Germinal center (tissue), 1 donor: ENCODE measurements around the gene TCP10L.
"Not testable (repeated sequence)": the region's sequence is repeated elsewhere in the genome, so short reads cannot be mapped to it uniquely, and the experiment has no call there.

ENCODE experiments used
- DNase-seq: peaks from one replicate; pipeline ENCODE4 v3.0.0; 2012; ENCODE audit warnings: mixed read lengths, low spot score

Gene TCP10L

DNA sequence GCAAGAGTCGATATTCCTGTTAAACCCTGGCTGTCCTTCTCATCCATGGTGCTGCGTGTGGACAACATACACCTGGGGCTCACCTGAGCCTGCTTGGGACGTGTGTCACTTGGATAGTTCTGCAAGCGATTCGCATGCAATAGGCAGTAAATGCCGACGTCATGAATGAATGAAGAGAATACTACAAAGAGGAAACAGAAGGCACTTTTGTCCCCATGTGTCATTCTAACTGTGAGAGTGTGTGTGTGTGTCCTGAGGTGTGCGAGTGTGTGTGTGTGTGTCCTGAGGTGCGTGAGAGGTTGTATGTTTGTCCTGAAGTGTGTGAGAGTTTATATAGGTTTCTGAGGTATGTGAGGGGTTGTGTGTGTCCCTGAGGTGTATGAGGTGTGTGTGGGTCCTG, 647 bp upstream of the TCP10L start:
- DNase-seq, result no peak

DNA sequence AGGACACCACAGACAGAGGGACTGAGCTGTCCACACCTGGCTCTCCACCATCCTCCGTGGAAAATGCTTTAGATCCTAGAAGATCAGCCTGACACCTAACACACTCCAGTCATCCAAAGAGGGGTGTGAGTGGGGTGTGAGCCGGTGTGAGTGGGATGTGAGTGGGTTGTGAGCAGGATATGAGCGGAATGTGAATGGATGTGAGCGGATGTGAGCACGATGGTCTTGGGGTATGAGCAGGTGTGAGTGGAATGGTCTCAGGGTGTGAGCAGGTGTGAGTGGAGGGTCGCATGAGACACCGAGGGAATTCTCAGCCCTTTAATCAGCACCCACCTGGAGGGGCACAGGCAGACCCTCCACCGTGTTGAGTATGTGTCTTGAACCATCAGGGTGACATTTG, 851 bp downstream of the TCP10L start:
- DNase-seq, result no peak

GRCh38 chr21:32581732-32582131, 3.6 kb downstream of the TCP10L start:
- DNase-seq, result no peak

GRCh38 chr21:32580949-32581348, 4.4 kb downstream of the TCP10L start:
- DNase-seq, result no peak

DNA sequence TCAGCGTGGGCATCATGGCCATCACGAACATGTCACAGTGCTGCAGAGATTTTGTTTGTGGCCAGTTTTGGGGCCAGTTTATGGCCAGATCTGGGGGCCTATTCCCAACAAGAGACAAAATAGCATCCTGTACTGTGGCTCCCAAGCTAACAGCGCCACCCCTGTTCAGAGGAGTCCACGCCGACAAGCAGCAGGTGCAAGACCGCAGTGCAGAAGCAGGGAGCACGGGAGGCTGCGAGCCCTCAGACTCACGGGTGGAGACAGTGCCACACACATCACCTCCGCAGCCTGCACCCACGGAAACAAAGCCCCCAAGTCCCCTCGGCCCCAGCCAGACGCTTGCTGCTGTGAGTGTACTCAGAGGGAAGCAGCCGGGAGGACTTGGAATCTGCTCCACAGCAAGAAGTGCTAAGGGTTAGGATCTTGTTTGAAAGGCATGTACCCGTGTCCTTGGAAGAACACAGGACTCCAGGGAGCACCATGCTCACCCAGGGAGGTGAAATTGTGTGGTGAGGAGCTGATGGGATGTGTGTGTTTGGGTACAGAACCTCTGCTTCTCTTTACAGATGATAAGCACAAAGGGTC, 7.1 kb downstream of the TCP10L start:
- no peak for DNase-seq

GRCh38 chr21:32576011-32576410, 9.3 kb downstream of the TCP10L start:
- no peak for DNase-seq

DNA sequence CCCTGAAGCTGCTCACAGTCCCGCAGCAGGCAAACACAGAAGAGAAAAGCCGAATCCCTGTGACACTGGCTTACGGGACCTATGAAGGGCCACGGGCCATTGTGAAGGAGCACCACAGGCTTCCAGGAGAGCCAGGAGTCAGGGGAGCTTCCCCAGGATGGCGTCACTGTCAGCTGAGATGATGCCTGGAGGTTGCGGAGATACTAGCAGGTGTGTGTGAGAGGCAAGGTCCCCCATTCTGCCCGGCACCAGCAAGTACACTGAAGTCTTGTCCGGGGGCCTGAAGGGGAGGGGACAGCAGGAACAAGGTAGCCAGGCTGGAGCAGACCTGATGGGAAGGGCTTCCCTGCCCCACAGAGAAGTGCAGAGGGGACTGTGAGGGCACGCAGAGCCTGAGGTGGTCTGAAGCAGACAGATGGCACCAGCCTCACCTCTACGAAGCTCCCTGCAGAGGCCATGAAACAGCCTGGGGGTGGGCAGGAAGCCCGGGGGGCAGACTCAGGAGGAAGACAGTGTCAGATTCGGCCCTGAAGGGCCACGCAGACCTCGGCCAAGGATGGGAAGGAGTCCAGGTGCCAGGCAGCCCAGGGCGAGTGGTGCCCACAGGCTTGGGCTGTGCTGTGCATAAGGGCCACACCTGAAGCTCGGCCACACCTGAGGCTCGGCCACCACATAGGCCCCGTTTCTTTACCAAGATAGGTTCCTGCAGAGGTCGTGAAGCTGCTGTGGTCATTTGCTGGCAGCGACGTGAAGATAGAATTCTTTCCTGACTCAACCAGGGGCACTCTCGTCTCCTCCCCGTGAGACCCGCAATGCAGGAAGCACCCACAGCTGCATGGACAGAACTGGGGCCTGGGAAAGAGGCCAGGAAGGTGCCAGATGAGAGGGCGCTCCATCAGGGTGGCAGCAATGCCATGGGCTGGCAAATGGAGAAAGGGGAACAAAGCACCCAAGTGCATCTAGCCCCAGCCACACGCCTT, 10.1 kb downstream of the TCP10L start:
- no peak for DNase-seq

GRCh38 chr21:32572574-32573420, 12.5 kb downstream of the TCP10L start:
- DNase-seq, result no peak

GRCh38 chr21:32570456-32570855, 14.9 kb downstream of the TCP10L start:
- no peak for DNase-seq

DNA sequence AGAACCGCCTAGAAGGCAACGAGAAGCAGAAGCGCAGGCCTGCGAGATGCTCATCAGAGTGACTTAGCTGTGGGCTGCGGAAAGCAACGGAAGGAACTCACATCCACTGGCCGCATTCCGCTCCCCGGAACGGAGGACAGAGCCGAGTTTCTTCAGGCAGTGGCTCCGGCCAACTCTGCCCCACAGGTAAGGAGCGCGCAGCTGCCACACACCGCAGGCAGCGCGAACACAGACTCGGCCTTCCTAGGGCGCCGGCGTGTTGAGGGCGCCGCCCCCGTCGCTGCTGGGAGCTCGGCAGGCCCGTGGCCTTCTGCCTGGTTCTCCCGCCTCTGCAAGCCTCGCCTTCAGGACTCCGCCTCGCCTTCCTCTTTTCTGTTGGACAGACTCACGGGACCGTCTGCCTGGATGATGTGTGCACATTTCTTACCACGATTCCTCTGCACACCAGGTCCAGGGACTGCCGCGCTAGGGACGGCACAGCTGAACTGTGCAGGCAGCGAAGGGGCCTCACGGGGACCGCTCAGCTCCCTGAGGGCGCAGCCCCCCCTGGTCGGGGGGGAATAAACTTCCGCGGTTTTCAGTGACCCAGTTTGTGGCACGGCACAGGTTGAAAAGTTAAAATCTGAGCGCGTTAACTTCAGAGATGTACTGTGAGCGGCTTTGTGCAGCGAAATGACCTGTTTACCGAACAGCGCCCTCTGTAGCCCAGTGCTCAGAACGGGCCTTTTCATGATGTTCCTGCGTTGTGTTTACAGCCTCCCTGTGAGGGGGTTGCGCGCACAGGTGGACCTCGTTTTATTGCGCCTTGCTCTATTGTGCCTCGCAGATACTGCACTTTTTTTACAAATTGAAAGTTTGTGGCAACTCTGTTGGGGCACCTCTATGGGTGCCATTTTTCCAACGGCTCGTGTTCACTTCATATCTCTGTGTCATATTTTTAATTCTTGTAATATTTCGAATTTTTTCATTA, 15.8 kb downstream of the TCP10L start:
- peak; percentile 81 for DNase-seq

- no peak for DNase-seq
Measured at GRCh38 chr21:32567626-32568025, 17.7 kb downstream of the TCP10L start.

GRCh38 chr21:32566741-32567389, 18.5 kb downstream of the TCP10L start:
- DNase-seq, result no peak

DNA sequence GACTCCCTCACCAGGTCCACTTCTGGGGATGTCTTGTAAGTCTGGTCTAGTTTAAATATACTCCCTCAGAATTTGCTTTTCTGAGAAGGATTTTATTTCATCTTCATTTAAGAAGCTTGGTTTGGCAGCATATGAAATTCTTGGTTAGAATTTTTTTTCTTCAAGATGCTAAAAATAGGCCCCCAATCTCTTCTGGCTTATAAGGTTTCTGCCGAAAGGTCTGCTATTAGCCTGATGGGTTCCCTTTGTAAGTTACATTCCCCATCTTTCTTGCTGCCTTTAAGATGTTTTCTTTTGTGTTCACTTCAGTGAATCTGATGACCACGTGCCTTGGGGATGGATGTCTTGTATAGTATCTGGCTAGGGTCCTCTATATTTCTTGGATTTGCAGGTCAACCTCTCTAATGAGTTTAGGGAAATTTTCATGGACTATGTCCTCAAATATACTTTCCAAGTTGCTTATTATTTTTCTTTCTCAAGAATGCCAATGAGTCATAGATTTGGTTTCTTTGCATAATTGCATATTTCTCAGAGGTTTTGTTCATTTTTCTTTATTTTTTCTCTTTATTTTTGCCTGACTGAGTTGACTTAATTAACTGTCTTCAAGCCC, 19.4 kb downstream of the TCP10L start:
- no peak for DNase-seq

DNA sequence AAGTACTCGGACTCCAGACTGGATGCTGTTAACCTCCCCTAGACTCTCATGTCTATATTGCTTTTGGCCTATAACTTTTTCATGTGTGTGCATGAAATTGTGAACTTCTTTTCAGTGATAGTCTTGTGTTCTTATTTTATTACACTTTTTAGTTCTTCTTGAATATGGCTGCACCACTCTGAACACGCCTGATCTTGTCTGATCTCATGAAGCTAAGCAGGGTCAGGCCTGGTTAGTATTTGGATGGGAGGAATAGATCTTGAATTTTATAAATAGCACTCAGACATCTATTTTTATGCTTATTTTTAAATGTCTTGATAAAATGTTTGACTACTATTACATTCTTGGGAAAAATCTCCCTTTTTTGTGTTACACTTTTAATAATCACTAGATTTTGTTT, 22.4 kb downstream of the TCP10L start:
- no peak for DNase-seq

GRCh38 chr21:32562426-32562825, 22.9 kb downstream of the TCP10L start:
- DNase-seq, result no peak

- not testable (repeated sequence) for DNase-seq
Measured at GRCh38 chr21:32561476-32561875, 23.8 kb downstream of the TCP10L start.

DNA sequence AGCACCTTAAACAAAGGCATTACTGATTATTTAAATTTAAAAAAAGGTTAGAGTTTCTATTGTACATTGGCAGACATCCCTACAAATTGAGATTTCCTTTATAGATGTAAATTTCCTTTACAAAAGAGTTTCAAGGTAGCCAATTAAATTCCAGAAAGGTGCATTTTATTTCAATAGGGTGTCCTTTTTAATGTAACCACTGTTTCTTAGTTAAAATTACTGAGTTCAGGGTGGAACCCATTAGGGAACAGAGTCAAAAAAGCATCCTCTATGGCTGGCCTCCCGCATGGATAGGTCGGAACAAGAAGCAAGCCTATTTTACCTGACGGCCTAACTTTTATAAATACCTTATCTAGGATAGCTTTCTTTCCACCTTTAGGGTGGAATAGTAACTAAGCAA, 24.4 kb downstream of the TCP10L start:
- DNase-seq, result no peak

DNA sequence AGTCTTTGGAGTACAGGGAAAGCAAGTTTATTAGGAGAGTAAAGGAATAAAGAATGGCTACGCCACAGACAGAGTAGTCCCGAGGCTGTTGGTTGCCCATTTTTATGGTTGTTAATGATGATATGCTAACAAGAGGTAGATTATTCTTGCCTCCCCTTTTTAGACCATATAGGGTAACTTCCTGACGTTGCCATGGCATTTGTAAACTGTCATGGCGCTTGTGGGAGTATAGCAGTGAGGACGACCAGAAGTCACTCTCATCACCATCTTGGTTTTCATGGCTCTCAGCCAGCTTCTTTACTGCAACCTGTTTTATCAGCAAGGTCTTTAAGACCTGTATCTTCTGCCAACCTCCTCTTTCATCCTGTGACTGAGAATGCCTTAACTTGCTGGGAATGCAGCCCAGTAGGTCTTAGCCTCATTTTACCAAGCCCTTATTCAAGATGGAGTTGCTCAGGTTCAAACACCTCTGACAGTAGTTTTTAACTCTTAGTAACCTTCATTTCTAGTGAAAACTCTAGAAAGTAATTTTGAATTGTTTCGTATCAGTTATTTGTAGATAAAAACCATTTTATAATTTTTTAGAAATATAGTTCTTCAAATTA, 26.2 kb downstream of the TCP10L start:
- no peak for DNase-seq

DNA sequence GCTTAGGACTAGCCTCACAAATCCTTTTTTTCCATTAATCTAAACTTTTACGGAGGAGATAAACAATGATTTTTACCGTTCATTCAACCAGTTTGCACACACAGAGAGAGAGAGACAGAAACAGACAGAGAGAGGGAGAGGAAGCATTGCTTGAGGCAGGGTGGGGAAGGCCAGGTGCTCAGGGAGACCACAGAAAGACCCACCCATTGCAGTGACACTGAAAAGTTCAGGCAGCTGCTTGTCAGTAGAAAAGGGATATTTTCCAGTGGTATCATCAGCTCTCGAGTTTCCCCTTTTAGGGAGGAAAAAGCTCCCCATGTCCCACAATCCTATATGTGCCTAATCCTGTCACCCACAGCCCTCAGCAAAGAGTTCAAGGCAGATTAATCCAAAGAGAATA, 27.2 kb downstream of the TCP10L start:
- DNase-seq, result no peak
